IPS-18a (cell line): ENCODE results near the gene MRPL52.
"Not testable (repeated sequence)": the region's sequence is repeated elsewhere in the genome, so short reads cannot be mapped to it uniquely, and the experiment has no call there.

Source experiments
- H3K27ac ChIP-seq: one replicate; pipeline ENCODE4 v1.5.1; 2013; ENCODE audit warnings: low read length
- H3K27me3 ChIP-seq: one replicate; pipeline ENCODE4 v1.6.1; 2013; ENCODE audit warnings: mild to moderate bottlenecking, low read length; ENCODE audit not compliant: control insufficient read depth, insufficient read depth
- H3K36me3 ChIP-seq: one replicate; pipeline ENCODE4 v1.6.1; 2013; ENCODE audit warnings: low read depth, low read length; ENCODE audit not compliant: control insufficient read depth
- H3K4me1 ChIP-seq: one replicate; pipeline ENCODE4 v1.6.1; 2013; ENCODE audit warnings: low read depth, low read length; ENCODE audit not compliant: control insufficient read depth
- H3K4me3 ChIP-seq: one replicate; pipeline ENCODE4 v1.5.1; 2013; ENCODE audit warnings: low read length
- H3K9ac ChIP-seq: one replicate; pipeline ENCODE4 v1.6.1; 2013; ENCODE audit warnings: mild to moderate bottlenecking, low read length, moderate library complexity
- H3K9me3 ChIP-seq: one replicate; pipeline ENCODE4 v1.6.1; 2013; ENCODE audit warnings: low read depth, low read length; ENCODE audit not compliant: control insufficient read depth

MRPL52 gene

GRCh38 chr14:22852178-22852577 lies 22.5 kb downstream of the MRPL52 start:
- H3K4me1 ChIP-seq = peaks cover 16% of the 10 kb centered on the region
- not testable (repeated sequence) for H3K9ac ChIP-seq

GRCh38 chr14:22852599-22852939 lies 22.9 kb downstream of the MRPL52 start:
- no peak overlapping the region for H3K27ac ChIP-seq
- H3K9ac ChIP-seq = no peak overlapping the region
- H3K4me1 ChIP-seq = peaks cover 16% of the 10 kb centered on the region
- H3K27me3 ChIP-seq = no peaks in the 10 kb centered on the region
- H3K9me3 ChIP-seq = no peaks in the 10 kb centered on the region
- no peaks in the 10 kb centered on the region for H3K36me3 ChIP-seq
- no peak overlapping the region for H3K4me3 ChIP-seq

More at GRCh38 chr14:22852178-22852577, 22.5 kb downstream of the MRPL52 start:
- H3K4me3 ChIP-seq, H3K36me3 ChIP-seq, H3K9me3 ChIP-seq, H3K27ac ChIP-seq, H3K27me3 ChIP-seq: not testable (repeated sequence)

- H3K36me3 ChIP-seq = no peaks in the 10 kb centered on the region
- no peaks in the 10 kb centered on the region for H3K27me3 ChIP-seq
- H3K27ac ChIP-seq = no peak overlapping the region
- no peaks in the 10 kb centered on the region for H3K9me3 ChIP-seq
- peaks cover 11% of the 10 kb centered on the region for H3K4me1 ChIP-seq
- H3K9ac ChIP-seq = peak overlapping the region; percentile 31
- H3K4me3 ChIP-seq = peak overlapping the region; percentile 39
Observed at GRCh38 chr14:22852940-22853767, 23.5 kb downstream of the MRPL52 start.

- not testable (repeated sequence) for H3K4me3 ChIP-seq, H3K9me3 ChIP-seq, H3K27me3 ChIP-seq, H3K4me1 ChIP-seq, H3K27ac ChIP-seq, H3K9ac ChIP-seq, H3K36me3 ChIP-seq
Observed at GRCh38 chr14:22854296-22854695, 24.6 kb downstream of the MRPL52 start.

GRCh38 chr14:22854963-22855724 lies 25.5 kb downstream of the MRPL52 start:
- Histone ChIP-seq H3K27ac (no peak overlapping the region), H3K9me3 (no peaks in the 10 kb centered on the region), H3K9ac (no peak overlapping the region), H3K4me3 (no peak overlapping the region), H3K36me3 (no peaks in the 10 kb centered on the region), H3K27me3 (no peaks in the 10 kb centered on the region), H3K4me1 (peaks cover 3% of the 10 kb centered on the region)

- no peak overlapping the region for H3K9ac ChIP-seq
- H3K27me3 ChIP-seq = no peaks in the 10 kb centered on the region
- peaks cover 3% of the 10 kb centered on the region for H3K4me1 ChIP-seq
- H3K4me3 ChIP-seq = no peak overlapping the region
- H3K27ac ChIP-seq = no peak overlapping the region
- no peaks in the 10 kb centered on the region for H3K9me3 ChIP-seq
- H3K36me3 ChIP-seq = no peaks in the 10 kb centered on the region
Observed at GRCh38 chr14:22856428-22856827, 26.7 kb downstream of the MRPL52 start.

GRCh38 chr14:22860377-22860776 lies 30.7 kb downstream of the MRPL52 start:
- not testable (repeated sequence) for H3K4me3 ChIP-seq, H3K9ac ChIP-seq, H3K36me3 ChIP-seq, H3K27ac ChIP-seq, H3K9me3 ChIP-seq, H3K4me1 ChIP-seq, H3K27me3 ChIP-seq

GRCh38 chr14:22861651-22862050 lies 32.0 kb downstream of the MRPL52 start:
- no peak overlapping the region for H3K4me3 ChIP-seq
- no peaks in the 10 kb centered on the region for H3K4me1 ChIP-seq
- no peak overlapping the region for H3K27ac ChIP-seq
- no peaks in the 10 kb centered on the region for H3K9me3 ChIP-seq
- no peaks in the 10 kb centered on the region for H3K36me3 ChIP-seq
- H3K9ac ChIP-seq = no peak overlapping the region
- H3K27me3 ChIP-seq = no peaks in the 10 kb centered on the region

- no peak overlapping the region for H3K9ac ChIP-seq
- H3K9me3 ChIP-seq = no peaks in the 10 kb centered on the region
- H3K4me3 ChIP-seq = no peak overlapping the region
- no peaks in the 10 kb centered on the region for H3K4me1 ChIP-seq
- no peak overlapping the region for H3K27ac ChIP-seq
- no peaks in the 10 kb centered on the region for H3K36me3 ChIP-seq
- no peaks in the 10 kb centered on the region for H3K27me3 ChIP-seq
Observed at GRCh38 chr14:22864979-22865378, 35.3 kb downstream of the MRPL52 start.

GRCh38 chr14:22865424-22866405 lies 36.0 kb downstream of the MRPL52 start:
- H3K9ac ChIP-seq = no peak overlapping the region
- no peaks in the 10 kb centered on the region for H3K9me3 ChIP-seq
- H3K27ac ChIP-seq = no peak overlapping the region
- peaks cover 5% of the 10 kb centered on the region for H3K4me1 ChIP-seq
- no peaks in the 10 kb centered on the region for H3K36me3 ChIP-seq
- no peak overlapping the region for H3K4me3 ChIP-seq
- no peaks in the 10 kb centered on the region for H3K27me3 ChIP-seq

GRCh38 chr14:22866874-22867273 lies 37.2 kb downstream of the MRPL52 start:
- no peaks in the 10 kb centered on the region for H3K36me3 ChIP-seq
- no peak overlapping the region for H3K9ac ChIP-seq
- peaks cover 12% of the 10 kb centered on the region for H3K4me1 ChIP-seq

More at GRCh38 chr14:22866874-22867273, 37.2 kb downstream of the MRPL52 start:
- Histone ChIP-seq H3K9me3 (no peaks in the 10 kb centered on the region), H3K27ac (no peak overlapping the region), H3K27me3 (no peaks in the 10 kb centered on the region), H3K4me3 (no peak overlapping the region)
